PC-3 (cell line): ENCODE results near the gene FBXL4. TPM values are rescaled to one million over a fixed set of nuclear protein-coding genes. Genes with fewer than 3 reads are reported as not detected.

Experiments
- ATAC-seq: fragments of 200-7000 bp; cut with Tn5 transposase; 2 replicates; pipeline ENCODE4 v1.9.1; 2020; ENCODE audit warnings: mild to moderate bottlenecking, moderate library complexity
- BruUV-seq: library from RNA; stranded (reverse); fragments of 400-500 nt; replicated peaks from 2 replicates; lab custom pipeline; 2021; lab: Mats Ljungman, UMichigan
- CTCF ChIA-PET: fragments of 300-600 bp; sonication (Branson Sonifier 250); formaldehyde crosslinking; loops from one replicate; lab custom pipeline; 2022; ENCODE audit warnings: antibody characterized with exemption; lab: Charles Lee
- POLR2A ChIA-PET: fragments of 300-600 bp; sonication (Branson Sonifier 250); formaldehyde crosslinking; loops from one replicate; lab custom pipeline; 2022; ENCODE audit warnings: antibody characterized with exemption; ENCODE audit not compliant: unreplicated experiment; lab: Charles Lee
- DNase-seq: peaks from one replicate; pipeline ENCODE4 v3.0.0-alpha.2; 2015
- H2AFZ ChIP-seq: fragments of 300-600 bp; sonication (generic); 2 replicates; pipeline ENCODE4 v1.6.0; 2016; ENCODE audit warnings: antibody characterized with exemption, low read length
- H3F3A ChIP-seq: fragments of 300-600 bp; sonication (generic); one replicate; pipeline ENCODE4 v1.6.0; 2017; ENCODE audit warnings: antibody characterized with exemption, low read length, control low read depth, mild to moderate bottlenecking; ENCODE audit not compliant: unreplicated experiment
- H3K27ac ChIP-seq: fragments of 300-600 bp; sonication (generic); 2 replicates; pipeline ENCODE4 v1.5.1; 2016; ENCODE audit warnings: mild to moderate bottlenecking, low read length
- H3K27me3 ChIP-seq: fragments of 300-600 bp; sonication (generic); 2 replicates; pipeline ENCODE4 v1.6.1; 2016; ENCODE audit warnings: low read length, mixed read lengths
- H3K36me3 ChIP-seq: fragments of 300-600 bp; sonication (generic); 2 replicates; pipeline ENCODE4 v1.6.1; 2016; ENCODE audit warnings: low read depth, mixed run types, low read length, mixed read lengths
- H3K4me1 ChIP-seq: fragments of 300-600 bp; sonication (generic); 2 replicates; pipeline ENCODE4 v1.5.1; 2016; ENCODE audit warnings: low read length; ENCODE audit not compliant: insufficient read depth
- H3K4me2 ChIP-seq: fragments of 300-600 bp; sonication (generic); 2 replicates; pipeline ENCODE4 v1.6.0; 2016; ENCODE audit warnings: low read length
- H3K4me3 ChIP-seq: fragments of 300-600 bp; sonication (generic); 2 replicates; pipeline ENCODE4 v1.5.1; 2016; ENCODE audit warnings: mild to moderate bottlenecking, low read length, mixed read lengths
- H3K79me2 ChIP-seq: fragments of 300-600 bp; sonication (generic); 2 replicates; pipeline ENCODE4 v1.6.1; 2017; ENCODE audit warnings: low read length, mixed read lengths
- H3K9ac ChIP-seq: fragments of 300-600 bp; sonication (generic); 2 replicates; pipeline ENCODE4 v1.6.0; 2016; ENCODE audit warnings: mild to moderate bottlenecking, low read length
- H3K9me2 ChIP-seq: fragments of 300-600 bp; sonication (generic); replicated peaks from 2 replicates; pipeline ENCODE4 v1.6.1; 2016; ENCODE audit warnings: mixed run types, low read length, mixed read lengths
- H3K9me3 ChIP-seq: fragments of 300-600 bp; sonication (generic); 2 replicates; pipeline ENCODE4 v1.6.1; 2016; ENCODE audit warnings: low read length, mixed read lengths
- H4K20me1 ChIP-seq: fragments of 300-600 bp; sonication (generic); 2 replicates; pipeline ENCODE4 v1.6.1; 2016; ENCODE audit warnings: low read length, mixed read lengths
- EZH2 ChIP-seq: fragments of 300-600 bp; sonication (generic); IDR thresholded peaks from one replicate; pipeline ENCODE4 v1.6.1; 2017; ENCODE audit warnings: antibody characterized with exemption, mild to moderate bottlenecking, low read length; ENCODE audit not compliant: unreplicated experiment
- EZH2phosphoT487 ChIP-seq: fragments of 300-600 bp; sonication (generic); IDR thresholded peaks from 2 replicates; pipeline ENCODE4 v1.6.1; 2018; ENCODE audit warnings: mild to moderate bottlenecking, antibody characterized with exemption, low read length, borderline replicate concordance
- intact Hi-C: fragments of 100-400 bp; cut with micrococcal nuclease; formaldehyde crosslinking; loops from 2 replicates; pipeline ENCODE4 v1.9.0; 2023
- total RNA-seq: library from RNA; depleted of rRNA; stranded (reverse); fragments of >200 nt; gene quantifications from 2 replicates; pipeline ENCODE4 v1.2.3, GENCODE V29; 2014
- TF ChIP-seq, protein P1 (sequence below): fragments of 300-600 bp; sonication (generic); conservative IDR thresholded peaks from 2 replicates; pipeline ENCODE4 v1.5.1; 2017; ENCODE audit warnings: antibody characterized with exemption, low read depth, mild to moderate bottlenecking, low read length

FBXL4 gene
- total RNA-seq, 1 experiment from 2014 or later: 3.8 TPM

DNA sequence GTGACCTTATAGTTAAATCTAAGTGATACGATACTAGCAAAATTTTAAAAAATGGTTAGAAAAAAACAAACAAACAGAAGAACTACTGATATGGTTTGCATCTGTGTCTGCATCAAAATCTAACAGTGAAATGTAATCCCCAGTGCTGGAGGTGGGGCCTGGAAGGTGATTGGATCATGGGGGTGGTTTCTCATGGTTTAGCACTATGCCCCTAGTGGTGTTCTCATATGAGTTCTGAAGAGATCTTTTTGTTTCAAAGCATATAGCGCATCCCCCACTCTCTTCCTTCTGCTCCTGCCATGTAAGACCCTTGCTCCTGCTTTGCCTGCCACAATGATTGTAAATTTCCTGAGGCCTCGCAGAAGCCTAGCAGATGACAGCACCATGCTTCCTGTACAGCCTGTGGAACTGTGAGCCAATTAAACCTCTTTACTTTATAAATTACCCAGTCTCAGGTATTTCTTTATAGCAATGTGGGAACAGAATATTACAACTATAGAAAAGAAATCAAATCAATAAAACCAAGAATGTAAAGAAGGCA, 5.4 kb downstream of the FBXL4 start:
- Histone ChIP-seq H3K9ac (no peak overlapping the region), H3K4me1 (peaks cover 16% of the 10 kb centered on the region; the same call in 1 of the 2 replicates), H3K79me2 (peaks cover 56% of the 10 kb centered on the region), H2AFZ (no peak overlapping the region), H3K4me2 (no peak overlapping the region), H3K9me3 (no peaks in the 10 kb centered on the region), H3K4me3 (no peak overlapping the region), H3K9me2 (no peaks in the 10 kb centered on the region), H3K27ac (no peak overlapping the region), H3F3A (no peaks in the 10 kb centered on the region), H3K27me3 (no peaks in the 10 kb centered on the region), H3K36me3 (no peaks in the 10 kb centered on the region), H4K20me1 (no peaks in the 10 kb centered on the region)
- ChIA-PET CTCF (no interaction called here), POLR2A (no interaction called here)
- ATAC-seq (no peak), DNase-seq (peak; percentile 23)
- no peak for TF ChIP-seq EZH2phosphoT487
- TF ChIP-seq, protein P1, sequence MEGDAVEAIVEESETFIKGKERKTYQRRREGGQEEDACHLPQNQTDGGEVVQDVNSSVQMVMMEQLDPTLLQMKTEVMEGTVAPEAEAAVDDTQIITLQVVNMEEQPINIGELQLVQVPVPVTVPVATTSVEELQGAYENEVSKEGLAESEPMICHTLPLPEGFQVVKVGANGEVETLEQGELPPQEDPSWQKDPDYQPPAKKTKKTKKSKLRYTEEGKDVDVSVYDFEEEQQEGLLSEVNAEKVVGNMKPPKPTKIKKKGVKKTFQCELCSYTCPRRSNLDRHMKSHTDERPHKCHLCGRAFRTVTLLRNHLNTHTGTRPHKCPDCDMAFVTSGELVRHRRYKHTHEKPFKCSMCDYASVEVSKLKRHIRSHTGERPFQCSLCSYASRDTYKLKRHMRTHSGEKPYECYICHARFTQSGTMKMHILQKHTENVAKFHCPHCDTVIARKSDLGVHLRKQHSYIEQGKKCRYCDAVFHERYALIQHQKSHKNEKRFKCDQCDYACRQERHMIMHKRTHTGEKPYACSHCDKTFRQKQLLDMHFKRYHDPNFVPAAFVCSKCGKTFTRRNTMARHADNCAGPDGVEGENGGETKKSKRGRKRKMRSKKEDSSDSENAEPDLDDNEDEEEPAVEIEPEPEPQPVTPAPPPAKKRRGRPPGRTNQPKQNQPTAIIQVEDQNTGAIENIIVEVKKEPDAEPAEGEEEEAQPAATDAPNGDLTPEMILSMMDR: peak; percentile 41; the same call in 1 of the 2 replicates
- BruUV-seq: no TSS peak
- intact Hi-C loops: no loop called here

DNA sequence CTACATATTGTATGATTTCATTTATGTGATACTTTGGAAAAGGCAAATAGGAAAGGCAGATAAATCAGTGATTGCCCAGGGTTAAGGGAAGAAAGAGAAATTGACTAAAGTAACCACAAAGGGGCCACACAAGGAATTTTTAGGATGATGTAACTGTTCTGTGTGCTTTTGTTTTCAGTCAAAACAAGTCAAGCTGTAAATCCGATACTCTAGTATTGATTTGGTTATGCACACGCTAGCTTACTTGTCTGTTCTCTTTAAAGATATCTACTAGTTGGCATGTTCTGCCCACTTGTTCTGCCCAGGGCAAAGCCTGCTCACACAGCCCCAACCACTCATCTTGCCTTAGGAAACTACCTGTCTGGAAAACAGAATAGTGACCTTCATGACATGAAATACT, 6.4 kb downstream of the FBXL4 start:
- Histone ChIP-seq H3F3A (no peaks in the 10 kb centered on the region), H3K27ac (no peak overlapping the region), H3K27me3 (no peaks in the 10 kb centered on the region), H2AFZ (no peak overlapping the region), H3K9ac (no peak overlapping the region), H3K79me2 (peaks cover 46% of the 10 kb centered on the region), H4K20me1 (no peaks in the 10 kb centered on the region), H3K9me3 (no peaks in the 10 kb centered on the region), H3K4me2 (no peak overlapping the region), H3K4me3 (no peak overlapping the region), H3K4me1 (peaks cover 12% of the 10 kb centered on the region; the same call in 1 of the 2 replicates), H3K9me2 (no peaks in the 10 kb centered on the region), H3K36me3 (no peaks in the 10 kb centered on the region)
- POLR2A ChIA-PET: no interaction called here
- DNase-seq (no peak), ATAC-seq (no peak)
- TF ChIP-seq EZH2 (no peak), EZH2phosphoT487 (no peak)
- TF ChIP-seq, protein P1: no peak
- CTCF ChIA-PET: no interaction called here
- intact Hi-C loops: no loop called here
- no TSS peak for BruUV-seq

DNA sequence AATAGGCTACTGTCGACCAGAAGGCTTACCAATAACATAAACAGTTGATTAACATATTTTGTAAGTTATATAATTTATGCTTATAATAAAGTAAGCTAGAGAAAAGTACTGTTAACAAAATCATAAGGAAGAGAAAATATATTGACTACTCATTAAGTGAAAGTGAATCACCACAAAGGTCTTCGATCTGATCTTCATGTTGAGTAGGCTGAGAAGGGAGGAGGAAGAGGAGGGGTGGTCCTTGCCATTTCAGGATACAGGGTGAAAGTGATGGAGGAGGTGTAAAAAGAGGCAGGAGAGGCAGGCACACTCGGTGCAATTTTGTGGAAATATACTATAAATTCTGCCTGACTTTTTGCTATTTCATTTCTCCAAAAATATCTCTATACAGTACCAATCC, 10.4 kb downstream of the FBXL4 start:
- DNase-seq (no peak), ATAC-seq (no peak)
- Histone ChIP-seq H4K20me1 (no peaks in the 10 kb centered on the region), H3K9ac (no peak overlapping the region), H3K27ac (no peak overlapping the region), H2AFZ (no peak overlapping the region), H3K4me1 (no peaks in the 10 kb centered on the region), H3K36me3 (no peaks in the 10 kb centered on the region), H3K4me3 (no peak overlapping the region), H3K9me3 (no peaks in the 10 kb centered on the region), H3F3A (no peaks in the 10 kb centered on the region), H3K4me2 (no peak overlapping the region), H3K27me3 (no peaks in the 10 kb centered on the region), H3K79me2 (peaks cover 13% of the 10 kb centered on the region), H3K9me2 (no peaks in the 10 kb centered on the region)
- no TSS peak for BruUV-seq
- POLR2A ChIA-PET: no interaction called here
- intact Hi-C loops: no loop called here
- CTCF ChIA-PET: no interaction called here
- TF ChIP-seq EZH2phosphoT487 (no peak), EZH2 (no peak)
- TF ChIP-seq, protein P1: no peak
